ENCODE measurements around the gene PIP5K1C.
"Not testable (repeated sequence)": the region's sequence is repeated elsewhere in the genome, so short reads cannot be mapped to it uniquely, and the experiment has no call there.

PIP5K1C gene

GRCh38 chr19:3660493-3661219 is 39.6 kb downstream of the PIP5K1C start:
- DNase-seq (ENCODE audit: low read depth) = no peak

DNA sequence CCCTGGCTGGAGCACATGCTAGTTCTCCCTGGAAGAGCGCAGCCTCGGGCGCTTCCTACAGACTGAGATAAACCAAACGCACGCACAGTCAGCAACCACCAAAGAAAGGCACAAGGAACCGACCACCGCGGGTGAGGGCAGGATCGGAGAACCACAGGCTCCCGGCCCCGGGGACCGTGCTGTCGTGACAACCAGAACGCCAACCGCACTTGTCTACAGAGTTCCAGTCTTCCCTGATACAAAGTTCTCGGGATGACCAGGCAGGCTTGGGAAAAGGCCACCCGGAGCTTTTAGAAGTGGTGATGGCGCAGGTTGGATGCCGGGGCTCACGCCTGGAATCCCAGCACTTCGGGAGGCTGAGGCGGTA is 40.5 kb downstream of the PIP5K1C start:
- DNase-seq (ENCODE audit: low read depth) = no peak

DNA sequence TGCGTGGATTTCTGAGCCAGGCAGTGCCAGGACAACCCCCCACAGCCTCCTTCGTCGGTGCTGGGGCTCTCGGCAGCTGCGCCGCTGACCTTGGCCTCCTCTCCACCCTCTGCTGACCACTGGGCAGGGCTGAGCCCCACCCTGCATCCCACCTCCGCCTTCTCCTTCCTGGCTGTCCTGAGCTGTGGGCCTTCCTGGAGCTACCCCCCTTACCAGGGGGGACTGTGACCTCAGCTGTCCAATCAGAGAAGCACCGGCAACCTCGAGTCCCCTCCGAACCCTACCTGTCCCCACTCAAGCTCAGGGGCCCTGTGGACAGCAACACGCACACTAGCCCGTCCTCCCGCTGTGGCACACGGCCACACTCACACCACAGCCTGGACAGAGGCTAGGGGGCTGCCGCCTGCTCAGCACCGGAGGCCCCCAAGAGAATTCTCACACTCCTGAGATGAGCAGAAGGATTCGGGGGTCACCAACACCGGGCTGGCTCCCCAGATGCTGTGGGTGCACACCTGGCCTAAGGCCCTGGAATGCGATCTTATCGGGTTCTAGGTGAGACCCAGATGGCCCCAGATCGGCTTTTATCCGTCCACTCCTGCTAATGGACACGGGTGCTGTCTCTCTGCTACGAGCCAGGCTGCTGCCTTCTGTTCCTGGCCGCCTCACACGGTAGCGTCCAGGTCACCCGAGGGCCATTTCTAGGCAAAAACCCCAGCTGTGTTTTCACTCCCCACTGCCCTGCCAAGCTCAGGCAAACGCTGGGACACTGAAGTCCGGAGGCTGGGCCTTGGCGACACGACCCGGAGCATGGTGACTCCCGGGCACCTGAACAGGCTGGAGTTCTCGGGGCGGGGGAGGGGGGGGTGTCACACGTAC is 41.2 kb downstream of the PIP5K1C start:
- DNase-seq (ENCODE audit: low read depth) = no peak

- DNase-seq (ENCODE audit: low read depth) = no peak
Measured at GRCh38 chr19:3658004-3658869, 42.0 kb downstream of the PIP5K1C start.

DNA sequence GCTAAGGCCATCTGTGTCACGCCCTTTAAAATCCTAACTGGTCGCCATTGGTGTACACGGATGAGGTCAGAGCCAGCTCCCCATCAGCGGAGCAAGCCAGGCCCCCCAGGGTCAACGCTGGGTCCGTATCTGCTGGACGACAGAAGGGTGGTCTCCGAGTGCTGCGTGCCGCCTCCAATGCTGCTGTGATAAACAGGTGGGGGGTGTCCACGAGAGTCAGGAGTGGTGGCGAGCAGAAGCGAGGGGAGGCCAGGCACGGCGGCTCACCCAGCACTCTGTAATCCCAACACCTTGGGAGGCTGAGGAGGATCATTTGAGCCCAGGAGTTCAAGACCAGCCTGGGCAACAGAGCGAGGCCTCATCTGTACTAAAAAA is 42.9 kb downstream of the PIP5K1C start:
- no peak for DNase-seq (ENCODE audit: low read depth)

GRCh38 chr19:3656747-3657394 is 43.4 kb downstream of the PIP5K1C start:
- no peak for DNase-seq (ENCODE audit: low read depth)

DNA sequence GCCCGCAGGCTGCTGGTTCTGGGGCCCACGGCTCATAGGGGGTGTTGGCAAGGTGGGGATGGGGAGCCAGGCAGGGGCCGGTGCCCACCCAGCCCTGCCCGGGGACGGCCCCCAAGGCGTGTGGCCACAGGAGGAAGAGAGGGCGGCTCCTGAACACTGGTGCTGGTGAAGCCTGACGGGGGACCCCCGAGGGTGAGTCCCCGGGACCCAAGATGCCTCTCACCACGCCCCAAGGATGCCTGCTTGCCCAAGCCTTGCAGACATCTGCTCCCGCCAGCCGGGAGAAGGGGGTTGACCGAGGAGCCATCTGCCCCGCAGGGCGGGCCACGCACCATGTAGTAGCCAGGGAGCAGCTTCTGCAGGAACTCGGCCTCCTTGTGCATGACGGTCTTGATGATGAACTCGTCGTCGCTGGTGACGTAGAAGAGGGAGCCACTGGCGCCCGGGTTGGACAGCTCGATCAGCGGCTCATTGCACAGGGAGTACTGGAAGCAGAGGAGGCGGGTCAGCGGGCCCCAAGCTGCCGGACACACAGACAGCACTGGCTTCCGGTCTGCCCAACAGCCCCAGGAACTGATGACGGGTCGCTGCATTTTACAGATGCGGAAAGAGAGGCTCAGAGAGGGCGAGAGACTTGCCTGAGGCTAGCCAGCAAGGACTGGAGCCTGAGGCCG is 44.1 kb downstream of the PIP5K1C start:
- DNase-seq (ENCODE audit: low read depth) = peak; percentile 79

GRCh38 chr19:3655402-3656072 is 44.7 kb downstream of the PIP5K1C start:
- peak; percentile 96 for DNase-seq (ENCODE audit: low read depth)

DNA sequence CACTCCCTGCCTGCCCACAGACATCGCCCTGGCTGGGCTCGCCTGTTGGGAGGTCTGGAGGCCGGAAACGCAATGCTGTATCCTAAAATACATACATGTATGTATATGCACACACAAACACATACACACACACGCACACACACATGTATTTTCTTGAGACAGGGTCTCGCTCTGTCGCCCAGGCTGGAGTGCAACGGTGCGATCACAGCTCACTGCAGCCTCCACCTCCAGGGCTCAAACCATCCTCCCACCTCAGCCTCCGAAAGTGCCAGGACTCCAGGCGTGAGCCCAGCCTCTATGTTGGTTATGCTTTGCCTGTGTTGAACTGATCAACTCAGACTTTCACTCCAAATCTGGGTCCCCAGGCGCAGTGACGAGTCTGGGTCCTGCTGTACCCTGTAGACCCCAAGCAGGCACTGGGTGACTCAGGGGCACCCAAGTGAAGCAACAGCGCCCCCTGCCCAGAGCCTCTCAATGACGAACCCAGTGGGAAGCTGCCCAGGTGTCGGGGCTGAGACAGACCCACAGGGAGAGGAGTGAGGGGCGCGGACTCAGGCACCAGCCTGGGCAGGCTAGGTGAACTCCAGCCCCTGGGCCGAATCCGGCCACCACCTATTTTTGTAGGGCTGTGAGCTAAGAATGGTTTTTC is 46.3 kb downstream of the PIP5K1C start:
- DNase-seq (ENCODE audit: low read depth) = no peak

GRCh38 chr19:3653081-3653795 is 47.0 kb downstream of the PIP5K1C start:
- DNase-seq (ENCODE audit: low read depth) = no peak

DNA sequence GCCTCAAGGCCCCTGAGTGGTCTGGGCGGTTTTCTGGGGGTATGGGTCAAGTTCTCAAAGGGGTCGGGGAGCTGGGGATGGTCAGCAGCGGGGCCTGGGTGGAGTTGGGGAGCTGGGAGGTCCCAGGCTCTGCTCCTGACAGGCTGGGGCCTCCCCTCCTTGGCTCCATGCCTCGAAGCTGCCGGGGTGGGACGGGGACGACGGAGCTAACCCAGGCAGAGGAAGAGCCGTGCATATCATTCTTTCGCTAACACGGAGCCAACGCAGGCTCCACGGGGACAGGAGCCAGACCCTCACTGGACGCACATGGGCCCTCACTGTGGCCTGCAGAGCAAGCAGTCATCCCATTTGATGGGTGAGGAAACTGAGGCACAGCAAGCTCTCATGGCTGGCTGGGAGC is 47.8 kb downstream of the PIP5K1C start:
- DNase-seq (ENCODE audit: low read depth) = no peak

DNA sequence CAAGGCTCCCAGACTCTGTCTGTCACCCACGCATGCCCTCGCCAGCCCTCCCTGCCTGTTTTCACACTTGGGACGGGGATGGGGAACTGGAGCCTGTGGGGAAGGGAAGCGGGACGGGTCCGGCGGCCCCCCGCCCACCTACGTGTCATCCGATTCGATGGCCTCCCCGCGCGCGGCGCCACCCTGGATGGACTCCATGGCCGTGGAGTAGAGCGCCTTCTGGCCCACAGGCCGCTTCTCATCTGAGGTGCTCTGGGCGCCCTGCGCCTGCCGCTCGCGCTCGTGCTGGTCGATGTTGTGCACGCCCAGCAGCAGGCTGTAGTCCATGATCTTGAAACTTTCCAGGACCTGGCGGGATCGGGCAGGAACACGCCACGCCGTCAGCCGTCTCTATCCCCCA is 48.6 kb downstream of the PIP5K1C start:
- DNase-seq (ENCODE audit: low read depth) = no peak

- DNase-seq (ENCODE audit: low read depth) = no peak
Measured at GRCh38 chr19:3649888-3650287, 50.4 kb downstream of the PIP5K1C start.

DNA sequence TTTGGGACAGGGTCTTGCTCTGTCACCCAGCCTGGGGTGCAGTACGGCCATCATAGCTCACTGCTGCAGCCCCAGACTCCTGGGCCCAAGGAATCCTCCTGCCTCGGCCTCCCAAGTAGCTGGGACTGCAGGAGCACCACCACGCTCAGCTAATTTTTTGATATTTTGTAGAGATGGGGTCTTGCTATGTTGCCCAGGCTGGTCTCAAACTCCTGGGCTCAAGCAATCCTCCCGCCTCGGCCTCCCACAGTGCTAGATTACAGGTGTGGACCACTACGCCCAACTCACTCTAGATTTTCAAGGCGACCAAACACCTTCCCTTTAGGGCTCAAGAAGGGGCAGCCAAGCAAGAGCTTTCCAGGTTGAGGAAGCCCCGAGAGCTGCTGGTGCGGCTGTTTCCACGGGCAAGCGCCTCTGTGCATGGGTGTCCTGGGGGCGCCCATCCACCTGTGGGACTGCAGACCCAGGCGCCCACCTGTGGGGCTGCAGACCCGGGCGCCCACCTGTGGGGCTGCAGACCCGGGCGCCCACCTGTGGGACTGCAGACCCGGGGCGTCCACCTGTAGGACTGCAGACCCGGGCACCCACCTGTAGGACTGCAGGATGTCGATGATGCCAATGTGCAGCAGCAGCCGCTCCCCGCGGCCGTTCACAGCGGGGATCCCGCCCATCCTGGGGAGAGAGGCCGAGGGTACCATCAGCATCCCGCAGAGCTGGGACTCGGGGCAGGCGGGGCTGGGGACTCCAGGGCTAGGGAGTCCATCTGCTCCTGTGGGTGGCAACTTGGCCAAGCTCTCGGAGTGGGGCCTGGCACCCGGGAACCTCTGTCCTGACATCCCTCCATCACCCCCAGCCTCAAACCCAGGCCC is 52.0 kb downstream of the PIP5K1C start:
- DNase-seq (ENCODE audit: low read depth) = no peak

GRCh38 chr19:3647102-3647501 is 53.2 kb downstream of the PIP5K1C start:
- not testable (repeated sequence) for DNase-seq (ENCODE audit: low read depth)

GRCh38 chr19:3646336-3647092 is 53.8 kb downstream of the PIP5K1C start:
- no peak for DNase-seq (ENCODE audit: low read depth)

GRCh38 chr19:3645726-3646125 is 54.5 kb downstream of the PIP5K1C start:
- no peak for DNase-seq (ENCODE audit: low read depth)

- no peak for DNase-seq (ENCODE audit: low read depth)
Measured at GRCh38 chr19:3645067-3645396, 55.2 kb downstream of the PIP5K1C start.
